GM15510 (cell line): Measurements from ENCODE around the gene MID1IP1.

ENCODE experiments used
- POLR2A ChIP-seq: IDR thresholded peaks from 3 replicates; pipeline ENCODE4 v1.6.1; 2011; ENCODE audit warnings: borderline replicate concordance; ENCODE audit not compliant: insufficient read length; ENCODE audit errors: extremely low read depth

MID1IP1 gene, protein sequence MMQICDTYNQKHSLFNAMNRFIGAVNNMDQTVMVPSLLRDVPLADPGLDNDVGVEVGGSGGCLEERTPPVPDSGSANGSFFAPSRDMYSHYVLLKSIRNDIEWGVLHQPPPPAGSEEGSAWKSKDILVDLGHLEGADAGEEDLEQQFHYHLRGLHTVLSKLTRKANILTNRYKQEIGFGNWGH

DNA sequence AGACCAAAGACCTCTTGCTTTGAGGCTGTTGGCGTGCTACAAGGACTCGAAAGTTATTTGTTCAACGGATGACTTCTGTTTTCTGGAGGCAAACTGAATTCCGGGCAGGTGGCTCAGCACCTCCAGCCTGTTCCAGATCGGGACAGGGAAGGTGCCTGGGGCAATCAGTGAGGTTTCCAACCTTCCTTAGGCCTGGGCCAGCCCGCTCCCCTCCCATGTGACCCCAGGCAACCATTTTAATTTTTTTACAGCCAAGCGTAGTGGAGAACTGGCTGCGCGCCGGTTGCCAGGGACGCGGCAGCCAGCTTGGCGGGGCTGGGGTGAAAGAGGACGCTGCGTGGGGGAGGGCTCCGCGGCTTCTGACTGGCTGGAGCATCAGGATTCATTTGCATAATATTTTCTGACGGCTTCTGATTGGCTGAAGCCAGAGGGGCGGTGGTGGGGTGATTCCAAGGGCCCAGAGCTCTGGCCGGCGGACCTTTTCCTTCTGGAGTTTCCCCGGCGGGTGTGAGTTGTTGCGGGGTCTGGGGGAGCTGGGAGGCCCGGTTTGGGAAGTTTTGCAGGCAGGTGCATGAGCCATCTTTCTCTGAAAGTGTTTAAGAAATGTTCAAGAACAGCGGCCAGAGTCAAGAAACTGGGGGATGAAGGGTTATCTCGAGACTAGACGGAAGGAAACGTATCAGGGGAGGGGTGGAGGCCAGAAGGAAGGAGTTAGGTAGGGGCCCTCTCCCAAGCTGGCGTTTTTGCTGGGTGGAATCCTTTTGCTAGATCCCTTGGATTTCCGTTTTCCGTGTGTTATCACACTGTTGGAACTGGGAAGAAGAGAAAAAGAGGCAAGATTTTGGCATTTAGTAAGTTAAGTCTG lies at the start of gene MID1IP1:
MID1IP1 (plus strand) TSS at position 479 of the 865 bp plus-strand sequence. CDS start 3,488 bp downstream, outside the sequence.
- TF ChIP-seq POLR2A: peak; percentile 48

DNA sequence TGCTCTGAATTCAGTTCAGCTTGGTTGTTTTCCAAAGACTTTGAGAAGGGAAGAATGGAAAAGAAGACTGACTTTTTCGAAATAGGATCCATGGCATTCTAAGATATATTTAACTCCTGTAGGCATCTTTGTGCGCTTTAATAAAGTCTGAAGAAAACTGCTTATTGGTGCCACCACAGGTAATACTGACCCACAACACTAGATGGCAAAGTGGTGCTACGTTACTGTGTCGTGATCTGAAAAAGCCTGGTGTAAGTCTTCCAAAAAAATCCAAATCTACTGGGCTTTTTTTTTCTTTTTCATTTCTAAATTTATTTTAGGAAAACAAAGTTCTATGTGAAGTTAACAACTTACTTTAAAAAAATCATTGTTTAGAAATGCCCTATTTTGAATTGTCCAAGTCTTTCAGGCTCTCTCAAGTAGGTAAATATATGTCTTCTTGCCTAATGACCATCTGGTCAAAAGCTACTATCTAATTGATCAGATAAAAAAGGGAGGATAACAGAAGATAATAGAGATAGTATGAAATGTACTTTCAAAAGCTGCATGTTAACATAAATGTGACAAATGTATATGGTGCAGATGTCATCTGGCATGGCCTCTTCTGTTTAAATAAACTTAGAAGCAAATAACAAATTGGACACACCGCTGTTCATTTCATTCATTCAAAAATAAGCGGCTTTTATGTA lies 47.0 kb upstream of the MID1IP1 start:
- no peak for TF ChIP-seq POLR2A

DNA sequence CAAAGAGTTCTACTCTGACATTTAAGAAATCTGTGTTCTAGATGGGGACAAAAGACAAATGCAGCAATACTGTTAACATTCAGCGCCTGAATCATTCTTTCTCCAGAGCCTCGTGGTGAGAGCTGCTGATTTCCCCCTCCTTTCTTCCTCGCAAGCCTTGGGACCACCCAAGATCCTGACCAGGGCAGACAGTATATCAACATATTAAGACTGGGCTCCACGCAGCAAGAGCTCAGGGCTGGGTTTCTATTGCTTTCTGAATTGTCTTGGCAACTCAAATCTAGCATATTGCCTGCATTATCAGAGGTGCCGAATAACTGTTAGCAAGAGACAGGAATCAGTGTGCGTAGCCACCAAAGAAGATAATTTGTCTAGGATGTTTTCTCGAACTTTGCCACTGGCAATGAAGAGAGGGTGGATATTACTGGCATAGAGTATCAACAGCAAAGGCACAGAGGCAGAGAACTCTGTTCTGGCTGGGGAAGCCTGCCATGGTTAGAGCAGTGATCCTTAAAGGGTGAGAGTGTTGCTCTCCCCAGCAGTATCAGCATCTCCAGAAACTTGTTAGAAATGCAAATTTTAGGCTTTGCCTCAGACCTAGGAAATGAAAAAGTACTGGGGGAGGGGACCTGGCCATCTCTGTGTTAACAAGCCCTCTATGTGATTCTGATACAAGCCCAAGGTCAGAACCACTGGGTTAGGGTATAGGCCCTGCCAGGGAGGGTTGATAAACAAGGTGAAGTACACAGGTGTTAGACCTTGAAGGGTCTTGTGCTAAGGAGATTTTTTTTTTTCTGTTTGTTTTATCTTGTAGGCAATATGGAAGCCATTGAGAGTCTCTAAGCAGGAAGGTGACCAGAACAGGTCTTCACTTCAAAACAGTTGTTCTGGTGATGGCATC lies 46.2 kb upstream of the MID1IP1 start:
- no peak for TF ChIP-seq POLR2A

DNA sequence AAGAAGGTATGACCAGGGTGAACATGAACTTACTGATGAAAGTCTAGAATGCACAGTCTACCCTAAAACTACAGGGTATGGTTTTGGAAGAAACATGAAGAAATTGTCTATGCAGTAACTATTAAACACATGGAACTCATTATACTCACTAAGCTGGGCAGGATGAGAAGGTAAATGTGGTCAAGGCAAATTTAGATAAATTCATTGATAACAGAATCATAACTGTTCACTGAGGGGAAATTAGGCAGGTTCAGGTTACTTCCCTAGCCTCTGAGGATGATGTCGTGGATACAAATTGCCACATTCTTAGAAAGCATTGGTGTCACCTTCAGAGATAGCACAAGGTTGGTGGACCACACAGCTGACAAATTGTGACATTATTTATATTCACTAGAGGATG lies 40.4 kb upstream of the MID1IP1 start:
- TF ChIP-seq POLR2A: no peak

DNA sequence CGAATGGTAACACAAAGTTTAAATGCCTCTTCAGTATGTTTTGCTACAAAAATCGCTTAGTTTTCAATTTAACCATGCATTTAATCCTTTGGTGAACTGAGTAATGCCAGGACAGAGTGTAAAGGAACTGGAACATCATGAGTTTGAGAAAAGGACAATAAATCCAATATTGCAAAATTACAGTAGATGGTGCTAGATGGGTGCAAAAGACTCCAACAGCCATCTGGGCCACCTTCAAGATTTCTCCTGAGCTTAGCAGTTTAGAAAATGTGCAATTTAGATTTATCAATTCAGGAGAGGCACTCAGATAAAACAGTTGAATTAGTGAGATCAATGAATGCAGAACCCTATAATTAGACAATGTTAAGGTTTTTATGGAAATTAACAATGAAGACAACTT lies 33.2 kb upstream of the MID1IP1 start:
- TF ChIP-seq POLR2A: no peak

DNA sequence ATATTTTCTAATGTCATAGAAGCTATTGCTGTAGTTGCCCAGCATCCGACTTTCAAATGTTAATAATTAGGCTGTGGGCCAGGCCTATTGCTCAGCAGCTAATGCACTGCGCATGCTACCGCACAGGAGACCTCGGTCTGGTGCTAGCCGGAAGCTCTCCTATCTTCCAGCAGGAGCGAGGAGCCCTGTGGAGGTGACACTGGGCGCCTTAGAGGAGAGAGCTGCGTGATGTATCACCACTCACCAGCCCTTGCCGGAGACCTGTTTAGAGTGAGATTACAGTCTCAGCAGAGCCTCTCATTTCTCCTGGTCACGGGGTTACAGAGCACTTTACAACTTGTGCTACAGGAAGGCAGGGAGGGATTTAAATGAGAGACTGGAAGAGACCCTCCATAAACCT lies 31.1 kb upstream of the MID1IP1 start:
- no peak for TF ChIP-seq POLR2A

DNA sequence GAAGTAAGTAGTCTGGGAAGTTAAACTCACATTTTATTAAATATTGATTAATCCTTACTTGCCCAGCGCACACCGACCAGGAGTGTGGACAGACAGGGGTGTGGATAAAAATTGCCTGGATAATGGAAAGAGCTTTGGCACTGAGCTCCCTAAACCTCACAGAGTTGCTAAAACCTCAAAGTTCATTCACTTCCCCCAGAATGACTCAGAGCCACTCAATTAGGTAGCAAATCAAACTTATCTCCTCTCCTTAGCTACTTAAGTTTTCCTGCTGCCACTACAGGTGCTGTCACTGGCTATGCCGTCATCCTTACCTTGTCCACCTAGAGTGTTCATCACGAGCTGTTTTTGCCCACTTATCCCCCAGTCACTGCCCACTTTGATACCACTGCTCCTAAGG lies 27.0 kb upstream of the MID1IP1 start:
- TF ChIP-seq POLR2A: no peak

DNA sequence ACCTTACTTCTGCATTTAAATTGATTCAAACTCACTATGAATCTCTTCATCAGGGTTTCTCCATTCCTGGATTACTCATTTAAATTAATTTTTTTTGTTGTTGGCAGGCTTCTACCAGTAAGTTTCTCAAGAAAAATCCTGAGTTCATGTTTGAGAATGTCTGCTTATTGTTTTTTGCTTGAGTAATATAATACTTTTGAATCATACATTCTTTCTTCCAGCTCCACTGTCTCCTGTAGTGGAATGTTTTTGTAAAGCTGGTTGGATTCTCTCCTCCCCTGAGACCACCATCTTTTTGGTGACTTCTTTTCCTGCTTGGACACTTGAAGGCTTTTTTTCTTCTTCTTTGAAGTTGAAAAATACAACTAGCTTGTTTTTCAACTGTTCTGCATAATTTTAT lies 4.3 kb upstream of the MID1IP1 start:
- no peak for TF ChIP-seq POLR2A

DNA sequence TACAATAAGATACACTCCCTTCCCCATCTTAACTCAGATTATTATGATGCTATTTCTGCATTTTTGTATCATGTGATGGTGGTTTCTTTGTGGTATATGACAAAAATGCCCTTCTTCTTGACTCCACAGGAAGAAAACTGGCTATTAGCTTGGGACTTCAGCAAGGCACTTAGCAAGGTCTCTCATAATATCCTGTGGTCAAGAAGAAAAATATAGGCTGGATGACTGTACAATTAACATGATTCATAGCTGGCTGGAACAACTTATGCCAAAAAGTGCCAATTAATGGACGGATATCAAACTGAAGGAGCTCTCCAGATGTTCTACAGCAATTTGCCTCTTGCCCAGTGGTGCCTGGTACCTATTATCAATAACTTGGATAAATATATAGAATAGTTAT lies 2.3 kb upstream of the MID1IP1 start:
- no peak for TF ChIP-seq POLR2A

DNA sequence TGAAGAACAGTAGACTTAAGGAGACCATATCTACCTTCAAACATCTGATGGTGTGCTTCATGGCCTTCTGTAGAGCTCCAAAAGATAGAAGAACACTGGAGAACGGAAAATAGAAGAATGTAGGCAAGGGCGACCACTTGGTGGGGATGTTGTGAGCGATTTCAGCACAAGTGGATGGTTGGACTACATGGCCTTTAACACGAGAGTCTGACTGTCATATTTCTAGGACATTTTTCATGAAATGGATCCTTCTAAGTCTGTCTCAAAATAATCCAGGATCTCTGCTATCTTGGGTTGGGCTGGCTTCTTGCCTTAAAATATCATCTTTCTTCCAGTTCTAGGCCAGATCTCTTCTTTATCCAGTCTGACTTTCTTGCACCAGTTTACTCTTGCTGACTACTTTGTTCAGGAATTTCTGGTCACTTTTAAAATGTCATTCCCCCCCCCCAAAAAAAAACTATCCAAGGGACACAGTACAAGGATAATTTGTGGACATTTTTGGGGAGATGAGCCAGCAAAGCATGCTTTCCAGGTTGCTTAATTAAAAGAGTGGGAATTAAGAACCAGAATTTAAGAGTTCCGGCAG lies 1.2 kb upstream of the MID1IP1 start:
- TF ChIP-seq POLR2A: no peak

DNA sequence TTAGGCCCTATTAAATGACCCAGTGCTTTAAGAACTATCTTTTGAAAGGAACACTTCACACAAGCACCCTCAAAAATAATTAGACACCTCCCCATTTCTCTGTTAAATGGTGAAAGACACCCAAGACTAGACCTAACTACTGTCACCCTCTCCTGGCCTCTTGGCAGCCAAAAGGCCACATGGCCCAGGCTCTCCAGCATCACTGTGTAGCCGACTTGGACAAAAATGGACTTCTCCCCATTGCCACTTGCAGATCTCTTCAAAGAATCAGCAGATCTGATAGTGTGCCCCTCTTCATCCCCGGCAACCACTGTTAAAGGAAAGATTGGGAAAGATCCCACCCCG lies 2.0 kb downstream of the MID1IP1 start:
- no peak for TF ChIP-seq POLR2A

DNA sequence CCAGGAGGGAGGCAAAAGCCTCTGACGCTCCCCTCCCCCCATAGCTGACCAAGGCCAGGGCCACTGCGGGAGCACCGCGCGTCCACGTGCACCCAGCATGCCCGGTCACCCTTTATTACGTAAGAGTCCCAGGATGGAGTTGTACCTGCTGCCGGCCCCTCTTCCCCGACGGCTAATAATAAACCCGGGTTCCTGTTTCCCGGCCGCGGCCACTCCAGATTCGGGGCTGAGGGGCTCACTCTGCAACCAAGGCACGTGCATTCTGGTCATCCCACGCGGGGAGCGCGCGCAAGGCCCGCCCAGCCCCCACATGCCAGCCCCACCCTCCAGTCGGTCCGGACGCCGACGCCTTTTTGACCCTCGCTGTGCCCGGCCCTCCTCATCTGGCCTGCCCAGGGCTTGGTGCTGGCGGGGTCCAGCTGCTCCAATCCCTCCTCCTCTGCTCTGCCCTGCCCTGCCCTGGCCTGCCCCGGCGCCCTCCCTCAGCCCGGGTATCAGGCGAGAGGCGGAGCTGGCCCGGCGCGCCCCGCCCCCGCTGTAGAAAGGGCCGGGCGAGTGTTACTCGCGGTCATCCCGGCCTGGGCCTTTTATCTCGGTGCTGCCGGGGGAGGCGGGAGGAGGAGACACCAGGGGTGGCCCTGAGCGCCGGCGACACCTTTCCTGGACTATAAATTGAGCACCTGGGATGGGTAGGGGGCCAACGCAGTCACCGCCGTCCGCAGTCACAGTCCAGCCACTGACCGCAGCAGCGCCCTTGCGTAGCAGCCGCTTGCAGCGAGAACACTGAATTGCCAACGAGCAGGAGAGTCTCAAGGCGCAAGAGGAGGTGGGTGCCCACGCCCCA lies 2.6 kb downstream of the MID1IP1 start:
- peak; percentile 71 for TF ChIP-seq POLR2A

DNA sequence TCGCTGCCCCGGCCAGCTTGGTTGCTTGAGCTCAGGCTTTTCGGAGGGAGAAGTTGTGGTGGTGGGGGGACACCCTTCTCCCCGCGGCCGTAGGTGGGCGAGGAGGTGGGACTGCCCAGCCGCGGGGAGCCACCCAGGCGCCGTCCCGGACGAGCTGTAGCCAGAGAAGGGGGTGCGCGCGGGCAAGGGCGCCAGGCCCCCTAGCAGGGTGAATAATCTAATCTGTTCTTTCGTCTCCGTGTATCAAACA lies 3.1 kb downstream of the MID1IP1 start:
- TF ChIP-seq POLR2A: no peak
